ENCODE measurements around the gene RFWD3. TPM values are rescaled to one million over a fixed set of nuclear protein-coding genes. Genes with fewer than 3 reads are reported as not detected.

RFWD3 gene, protein sequence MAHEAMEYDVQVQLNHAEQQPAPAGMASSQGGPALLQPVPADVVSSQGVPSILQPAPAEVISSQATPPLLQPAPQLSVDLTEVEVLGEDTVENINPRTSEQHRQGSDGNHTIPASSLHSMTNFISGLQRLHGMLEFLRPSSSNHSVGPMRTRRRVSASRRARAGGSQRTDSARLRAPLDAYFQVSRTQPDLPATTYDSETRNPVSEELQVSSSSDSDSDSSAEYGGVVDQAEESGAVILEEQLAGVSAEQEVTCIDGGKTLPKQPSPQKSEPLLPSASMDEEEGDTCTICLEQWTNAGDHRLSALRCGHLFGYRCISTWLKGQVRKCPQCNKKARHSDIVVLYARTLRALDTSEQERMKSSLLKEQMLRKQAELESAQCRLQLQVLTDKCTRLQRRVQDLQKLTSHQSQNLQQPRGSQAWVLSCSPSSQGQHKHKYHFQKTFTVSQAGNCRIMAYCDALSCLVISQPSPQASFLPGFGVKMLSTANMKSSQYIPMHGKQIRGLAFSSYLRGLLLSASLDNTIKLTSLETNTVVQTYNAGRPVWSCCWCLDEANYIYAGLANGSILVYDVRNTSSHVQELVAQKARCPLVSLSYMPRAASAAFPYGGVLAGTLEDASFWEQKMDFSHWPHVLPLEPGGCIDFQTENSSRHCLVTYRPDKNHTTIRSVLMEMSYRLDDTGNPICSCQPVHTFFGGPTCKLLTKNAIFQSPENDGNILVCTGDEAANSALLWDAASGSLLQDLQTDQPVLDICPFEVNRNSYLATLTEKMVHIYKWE
- 10 to 100 TPM; 20.3 to 40.6 (median 32.5) TPM for total RNA-seq
- polyA plus RNA-seq = 10 to 100 TPM in 1 of 3 donors, 1 to 10 TPM in 2; 4.6 to 10.4 (median 5.1) TPM
- long read RNA-seq, donor 1, full-length matches to known transcripts = 7 of 7 reads
- long read RNA-seq, donor 1, partial matches to known transcripts = 0 of 7 reads
- long read RNA-seq, donor 1, other reads (novel, unspliced or antisense) = 0 of 7 reads
- long read RNA-seq, donor 2 = 0 reads

DNA sequence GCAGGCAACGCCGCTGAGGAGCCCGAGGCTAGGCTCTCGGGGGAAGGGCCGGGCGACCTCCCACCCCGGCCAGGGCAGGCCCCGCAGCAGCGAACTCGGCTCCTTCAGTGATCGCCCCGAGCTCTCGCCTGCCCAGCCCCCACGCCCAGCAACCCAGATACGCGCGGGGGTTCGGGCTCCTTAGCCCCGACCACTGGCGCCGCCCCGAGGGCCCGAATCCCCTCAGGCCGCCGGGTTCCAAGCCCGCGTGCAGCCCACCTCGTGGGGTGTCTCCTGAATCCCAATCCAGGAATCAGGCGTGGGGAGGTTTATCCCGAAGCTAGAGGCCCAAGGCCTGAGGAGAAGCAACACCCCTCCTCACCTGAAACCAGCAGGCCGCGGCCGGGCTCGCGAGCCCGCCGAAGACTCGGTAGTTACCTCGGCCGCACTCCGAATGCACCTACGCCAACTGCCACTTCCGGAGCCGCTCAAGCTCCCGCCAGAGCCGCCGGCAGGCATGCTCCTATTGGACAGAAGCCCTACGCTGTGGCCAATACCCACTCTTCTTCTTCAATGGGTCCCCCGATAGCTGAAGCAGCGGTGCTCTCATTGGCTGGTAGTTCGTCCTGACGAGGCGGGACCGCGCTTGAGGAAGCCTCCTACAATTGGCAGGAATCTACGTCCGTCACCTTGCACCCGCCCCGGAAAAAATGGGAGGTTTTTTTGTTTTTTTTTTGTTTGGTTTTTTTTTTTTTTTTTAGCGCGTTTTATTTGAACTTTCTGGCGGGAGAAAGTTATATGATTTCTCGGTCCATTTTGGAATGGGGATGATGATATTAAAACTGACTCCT is at the start of gene RFWD3:
Gene RFWD3 (minus strand): TSS at position 453 of the 830 bp plus-strand sequence. CDS start 5,428 bp downstream, outside the sequence.
- Histone ChIP-seq H3K9me3 (no peaks in the 10 kb centered on the region), H3K36me3 (peaks cover 0 to 50% (median 28%) of the 10 kb centered on the region in 6 donors), H3K4me3 (peak within 1 kb of the TSS; percentile 86 to 98 (median 94)), H3K27ac (peak within 1 kb of the TSS; percentile 67 to 91 (median 82)), H3K27me3 (replicated peaks in 1 of 7) (no peaks in the 10 kb centered on the region), H3K4me1 (peaks cover 6 to 58% (median 39%) of the 10 kb centered on the region in 6 donors)
- 0 to 1% (median 0%) methylated on average over 42 to 63 of the region's 63 CpGs for WGBS, 5 donors
- TF ChIP-seq POLR2AphosphoS5 (IDR thresholded peaks at IDR 0.05) (peak; percentile 89), POLR2A (IDR thresholded peaks at IDR 0.05) (no peak)
- TF ChIP-seq, protein P1, sequence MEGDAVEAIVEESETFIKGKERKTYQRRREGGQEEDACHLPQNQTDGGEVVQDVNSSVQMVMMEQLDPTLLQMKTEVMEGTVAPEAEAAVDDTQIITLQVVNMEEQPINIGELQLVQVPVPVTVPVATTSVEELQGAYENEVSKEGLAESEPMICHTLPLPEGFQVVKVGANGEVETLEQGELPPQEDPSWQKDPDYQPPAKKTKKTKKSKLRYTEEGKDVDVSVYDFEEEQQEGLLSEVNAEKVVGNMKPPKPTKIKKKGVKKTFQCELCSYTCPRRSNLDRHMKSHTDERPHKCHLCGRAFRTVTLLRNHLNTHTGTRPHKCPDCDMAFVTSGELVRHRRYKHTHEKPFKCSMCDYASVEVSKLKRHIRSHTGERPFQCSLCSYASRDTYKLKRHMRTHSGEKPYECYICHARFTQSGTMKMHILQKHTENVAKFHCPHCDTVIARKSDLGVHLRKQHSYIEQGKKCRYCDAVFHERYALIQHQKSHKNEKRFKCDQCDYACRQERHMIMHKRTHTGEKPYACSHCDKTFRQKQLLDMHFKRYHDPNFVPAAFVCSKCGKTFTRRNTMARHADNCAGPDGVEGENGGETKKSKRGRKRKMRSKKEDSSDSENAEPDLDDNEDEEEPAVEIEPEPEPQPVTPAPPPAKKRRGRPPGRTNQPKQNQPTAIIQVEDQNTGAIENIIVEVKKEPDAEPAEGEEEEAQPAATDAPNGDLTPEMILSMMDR (IDR thresholded peaks at IDR 0.05 in 8 of 11, conservative IDR thresholded peaks at IDR 0.05 in 3 of 11) = peak in 2 of 11 experiments; percentile 17 to 33
- intact Hi-C loops (cut with DNase I; ENCODE audit: low total_unique reads) = no loop called here
- peak; percentile 97 for DNase-seq

DNA sequence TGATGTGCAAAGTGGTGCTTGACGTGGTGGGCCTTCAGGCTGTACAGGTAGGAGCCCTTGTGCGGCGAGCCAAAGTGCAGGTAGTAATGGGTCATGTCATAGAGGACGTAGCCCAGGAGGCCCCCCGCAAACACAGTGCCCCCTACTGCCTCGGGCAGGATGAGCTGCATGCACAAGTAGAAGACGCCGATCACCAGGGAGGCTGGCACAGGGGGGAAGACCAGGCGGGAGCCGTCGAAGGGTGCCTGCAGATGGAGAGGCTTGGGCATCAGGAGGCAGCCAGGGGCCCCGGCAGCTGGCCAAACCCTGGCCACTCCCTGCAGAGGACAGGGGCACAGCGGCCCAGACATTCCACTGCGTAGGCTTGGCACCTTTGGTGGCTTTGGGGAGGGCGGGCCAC is 49.7 kb upstream of the RFWD3 start:
- intact Hi-C loops (cut with DNase I; ENCODE audit: low total_unique reads) = no loop called here
- DNase-seq = peak; percentile 55
- H3K9me3 ChIP-seq = no peaks in the 10 kb centered on the region
- no peaks in the 10 kb centered on the region for H3K4me1 ChIP-seq
- TF ChIP-seq, protein P1 (IDR thresholded peaks at IDR 0.05 in 8 of 11, conservative IDR thresholded peaks at IDR 0.05 in 3 of 11) = no peak
- TF ChIP-seq POLR2A (IDR thresholded peaks at IDR 0.05) = no peak
- TF ChIP-seq POLR2AphosphoS5 (IDR thresholded peaks at IDR 0.05) = no peak
- H3K27ac ChIP-seq = no peak overlapping the region
- H3K27me3 ChIP-seq (replicated peaks in 1 of 7) = no peaks in the 10 kb centered on the region
- 84 to 88% (median 85%) methylated on average over 14 to 15 of the region's 15 CpGs for WGBS, 5 donors
- no peak overlapping the region for H3K4me3 ChIP-seq
- H3K36me3 ChIP-seq = no peaks in the 10 kb centered on the region

DNA sequence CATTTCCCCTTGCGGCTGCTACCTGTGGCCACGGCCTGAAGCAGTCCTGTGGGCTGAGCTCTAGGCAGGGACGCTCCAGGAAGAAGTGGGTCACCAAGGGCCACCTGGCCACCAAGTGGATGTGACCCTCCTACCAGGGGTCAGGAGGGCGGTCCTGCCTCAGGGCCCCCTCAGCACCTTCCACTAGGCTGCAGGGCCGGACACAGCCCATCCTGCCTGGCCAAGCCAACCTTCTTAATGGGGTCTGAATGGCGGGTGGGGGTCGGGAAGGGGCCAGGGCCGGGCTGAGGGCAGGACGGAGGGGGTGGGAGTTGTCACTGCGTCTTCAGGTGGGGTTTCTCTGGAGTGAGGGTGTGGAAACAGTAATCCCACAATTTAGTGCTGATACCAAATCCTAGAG is 47.2 kb upstream of the RFWD3 start:
- WGBS, 5 donors = 82 to 92% (median 83%) methylated on average over 7 to 10 of the region's 10 CpGs
- TF ChIP-seq POLR2A (IDR thresholded peaks at IDR 0.05) (no peak), POLR2AphosphoS5 (IDR thresholded peaks at IDR 0.05) (no peak)
- TF ChIP-seq, protein P1 (IDR thresholded peaks at IDR 0.05 in 8 of 11, conservative IDR thresholded peaks at IDR 0.05 in 3 of 11) = no peak
- DNase-seq = peak; percentile 69
- Histone ChIP-seq H3K4me3 (no peak overlapping the region), H3K9me3 (no peaks in the 10 kb centered on the region), H3K36me3 (no peaks in the 10 kb centered on the region), H3K27ac (no peak overlapping the region), H3K4me1 (peaks cover 0 to 10% (median 4%) of the 10 kb centered on the region in 6 donors), H3K27me3 (replicated peaks in 1 of 7) (no peaks in the 10 kb centered on the region)
- intact Hi-C loops (cut with DNase I; ENCODE audit: low total_unique reads) = no loop called here
